NCI-H2107 treated with DMSO at 0.1 percent for 48 hours (cell line): ENCODE results near the gene AGBL4.
"Not testable (repeated sequence)": the region's sequence is repeated elsewhere in the genome, so short reads cannot be mapped to it uniquely, and the experiment has no call there.

Experiments
- DNase-seq: peaks from one replicate; lab custom pipeline; 2025; ENCODE audit not compliant: unreplicated experiment; lab: John Stamatoyannopoulos, UW

The AGBL4 gene

DNA sequence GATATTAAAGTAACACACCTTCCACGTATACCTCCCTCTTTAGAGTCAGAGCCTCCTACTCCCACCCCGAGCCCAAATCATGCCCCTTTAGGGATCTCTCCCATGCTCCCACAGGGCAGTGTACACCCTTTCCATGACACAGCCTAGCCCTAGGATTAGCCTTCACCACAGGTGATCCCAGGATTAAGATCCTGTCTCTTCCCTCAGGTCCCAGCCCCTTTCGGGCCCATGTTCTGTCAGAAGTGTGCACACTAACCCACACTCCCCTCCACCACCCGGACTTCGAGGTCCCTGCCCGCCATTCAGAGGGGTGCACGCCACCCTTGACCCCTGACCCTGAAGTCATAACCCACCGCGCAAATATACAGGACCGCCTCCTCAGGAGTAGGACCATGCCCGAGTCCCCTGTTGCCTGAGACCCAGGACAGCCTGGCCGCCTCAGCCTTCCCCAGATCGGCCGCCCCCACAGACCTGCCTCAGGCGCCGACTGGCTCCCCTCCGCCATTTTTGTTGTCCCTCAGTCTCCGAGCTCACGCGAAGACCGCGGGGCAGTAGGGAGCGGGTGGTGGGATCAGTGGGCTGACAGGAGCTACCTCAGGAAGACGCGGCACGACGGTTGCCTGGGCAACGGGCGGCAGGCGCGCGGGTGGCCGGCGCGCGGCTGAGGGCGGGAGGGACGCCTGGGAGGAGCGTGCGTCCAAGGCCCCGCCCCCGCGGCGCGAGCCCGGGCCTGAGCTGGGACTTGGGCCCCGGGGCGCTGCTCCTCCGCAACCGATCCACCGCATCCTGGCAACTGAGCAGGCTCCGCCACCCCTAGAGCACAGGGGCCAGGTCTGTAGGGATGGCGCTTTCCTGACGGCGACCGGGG is at the start of gene AGBL4:
Gene AGBL4 (minus strand): TSS at position 663 of the 868 bp plus-strand sequence.
- peak; percentile 61 for DNase-seq

DNA sequence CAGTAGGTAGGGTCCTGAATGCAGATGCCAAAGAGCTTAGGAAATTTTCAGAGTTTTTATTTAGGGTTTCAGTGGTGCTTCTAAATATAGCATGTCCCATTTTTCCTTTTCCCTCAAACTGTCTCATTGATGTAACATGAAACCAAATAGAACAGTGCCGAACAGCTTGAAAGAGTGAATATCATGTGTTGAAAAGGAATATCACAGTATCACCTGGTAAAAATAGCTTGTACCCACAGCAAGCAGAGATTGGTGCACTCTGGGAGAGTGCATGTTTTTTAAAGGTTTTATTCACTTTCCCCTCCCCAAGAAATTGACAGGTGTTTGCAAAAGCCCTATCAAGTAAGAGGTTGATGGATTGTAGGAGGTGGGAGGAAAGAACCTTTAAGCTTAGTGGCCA is 43.1 kb upstream of the AGBL4 start:
- DNase-seq, result peak; percentile 67

DNA sequence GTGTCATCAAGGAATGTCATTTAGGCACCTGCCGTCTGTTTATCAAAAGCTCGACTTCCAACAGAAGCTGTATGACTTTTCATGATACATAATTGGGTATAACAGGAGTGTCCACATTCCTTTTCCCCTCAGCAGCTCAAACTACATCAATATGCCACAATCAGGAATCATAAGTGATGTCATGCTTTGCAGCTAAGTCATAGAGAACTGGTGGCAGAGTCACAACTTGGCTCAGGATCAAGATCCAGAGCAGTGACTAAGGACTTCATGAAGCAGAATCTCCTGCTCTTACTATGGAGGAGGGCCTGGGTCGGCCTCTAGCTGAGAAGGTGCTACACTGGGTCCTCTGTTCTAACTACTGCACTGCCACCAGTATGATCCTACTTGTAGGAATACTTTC is 36.5 kb upstream of the AGBL4 start:
- peak; percentile 32 for DNase-seq

DNA sequence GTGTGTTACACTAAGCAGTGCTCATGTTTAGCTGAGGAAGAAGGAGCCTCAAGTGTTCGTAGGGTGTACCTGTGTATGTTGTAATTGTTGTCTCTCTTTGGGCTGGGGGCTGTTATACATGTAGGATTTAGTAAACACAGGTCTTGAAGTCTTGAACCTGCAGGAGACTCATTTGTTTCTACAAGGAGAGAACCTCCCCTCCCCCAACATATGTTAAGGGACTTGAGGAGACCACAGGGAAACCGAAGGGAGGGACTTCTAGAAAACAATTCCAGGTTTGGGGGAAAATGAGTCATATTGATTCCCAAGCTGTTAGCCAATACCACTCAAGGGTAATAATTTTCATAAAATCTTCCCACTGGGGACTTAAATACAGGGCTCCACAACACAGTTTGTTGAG is 25.0 kb upstream of the AGBL4 start:
- no peak for DNase-seq

DNA sequence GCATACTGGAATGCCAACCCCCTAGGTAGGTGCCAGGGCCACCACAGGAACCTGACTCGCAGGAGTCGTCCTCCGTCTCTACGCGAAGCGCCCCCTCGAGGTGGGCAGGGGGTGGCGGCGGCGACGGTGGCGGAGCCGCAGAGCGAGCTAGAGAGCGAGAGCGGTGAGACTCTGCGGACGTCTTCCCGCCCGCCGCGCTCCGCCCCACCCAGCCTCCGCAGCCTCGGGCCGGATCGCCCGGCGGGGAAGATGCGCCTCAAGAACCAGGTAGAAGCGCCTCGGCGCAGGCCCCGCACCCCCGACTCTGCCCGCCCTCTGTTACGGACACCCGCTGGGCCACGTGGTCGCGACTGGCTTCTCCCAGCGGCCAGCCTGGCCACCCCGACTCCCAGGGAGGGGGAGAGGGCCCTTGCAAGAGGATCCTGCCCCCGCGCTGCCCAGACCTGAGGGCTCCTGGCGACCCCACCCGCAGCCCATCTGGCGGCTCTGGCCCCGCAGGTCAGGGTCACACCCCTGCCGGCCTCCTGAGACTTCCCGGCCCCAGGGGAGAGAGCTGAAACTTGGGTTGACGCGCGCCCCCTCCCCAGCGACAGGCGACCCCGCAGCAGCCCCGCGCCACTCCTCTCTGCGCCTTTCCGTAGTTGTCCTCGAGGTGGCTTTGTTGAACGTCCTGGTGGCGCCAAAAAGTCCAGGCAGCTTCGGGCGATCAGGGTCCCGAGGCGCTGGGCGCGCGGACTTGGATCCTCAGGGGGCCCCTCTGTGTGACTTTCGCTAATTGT is 24.4 kb upstream of the AGBL4 start:
- no peak for DNase-seq

DNA sequence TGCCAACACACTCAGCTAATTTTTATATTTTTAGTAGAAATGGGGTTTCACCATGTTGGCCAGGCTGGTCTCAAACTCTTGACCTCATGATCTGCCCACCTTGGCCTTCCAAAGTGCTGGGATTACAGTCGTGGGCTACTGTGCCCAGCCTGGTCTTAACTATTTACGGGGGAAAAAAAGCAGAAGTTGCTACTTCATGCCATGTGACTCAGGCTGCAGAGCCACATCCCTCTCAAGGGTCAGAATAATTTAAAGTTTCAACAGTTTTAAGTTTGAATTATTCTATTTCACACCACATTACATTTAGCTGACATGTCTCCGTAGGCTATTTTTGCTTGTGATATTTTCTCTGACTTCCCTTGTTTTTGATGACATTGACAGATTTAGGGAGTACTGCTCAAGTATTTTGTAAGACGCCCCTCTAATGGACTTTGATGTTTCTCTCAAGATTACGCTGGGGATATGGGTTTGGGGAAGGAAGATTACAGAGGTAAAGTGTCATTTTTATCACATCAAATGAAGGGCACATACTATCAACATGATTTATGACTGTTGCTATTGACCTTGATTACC is 14.6 kb upstream of the AGBL4 start:
- no peak for DNase-seq

DNA sequence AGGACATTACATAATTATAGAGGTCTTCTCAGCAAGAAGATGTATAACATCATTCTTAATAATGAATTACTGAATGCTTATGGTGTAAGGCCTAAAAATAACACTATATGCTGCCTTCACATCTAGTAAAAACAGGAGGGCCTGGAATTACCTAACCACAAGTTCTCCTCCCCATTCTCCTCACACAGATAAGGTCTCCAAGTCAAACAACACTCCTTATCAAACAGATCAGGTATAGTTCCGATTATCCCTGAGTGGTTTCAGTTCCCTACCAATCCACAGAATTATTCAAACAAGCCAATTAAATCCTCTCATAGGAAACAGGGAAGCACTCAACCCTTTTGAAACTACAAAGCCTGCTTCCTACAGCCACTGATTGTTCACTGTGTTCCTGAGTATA is 4.0 kb upstream of the AGBL4 start:
- peak; percentile 44 for DNase-seq

DNA sequence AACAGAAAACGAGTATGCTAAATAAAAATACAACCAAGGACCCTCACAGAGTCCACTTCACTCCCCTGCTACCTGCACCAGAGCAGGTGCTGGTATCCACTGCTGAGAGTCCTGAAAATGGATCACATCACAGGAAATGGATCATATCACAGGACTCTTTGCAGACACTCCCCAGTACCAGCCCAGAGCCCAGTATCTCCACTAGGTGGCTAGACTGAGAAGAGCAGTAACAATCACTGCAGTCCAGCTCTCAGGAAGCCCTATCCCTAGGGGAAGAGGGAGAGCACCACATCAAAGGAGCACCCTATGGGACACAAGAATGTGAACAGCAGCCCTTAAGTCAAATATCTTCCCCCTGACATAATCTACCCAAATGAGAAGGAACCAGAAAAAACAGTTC is 28.0 kb downstream of the AGBL4 start:
- peak; percentile 93 for DNase-seq

DNA sequence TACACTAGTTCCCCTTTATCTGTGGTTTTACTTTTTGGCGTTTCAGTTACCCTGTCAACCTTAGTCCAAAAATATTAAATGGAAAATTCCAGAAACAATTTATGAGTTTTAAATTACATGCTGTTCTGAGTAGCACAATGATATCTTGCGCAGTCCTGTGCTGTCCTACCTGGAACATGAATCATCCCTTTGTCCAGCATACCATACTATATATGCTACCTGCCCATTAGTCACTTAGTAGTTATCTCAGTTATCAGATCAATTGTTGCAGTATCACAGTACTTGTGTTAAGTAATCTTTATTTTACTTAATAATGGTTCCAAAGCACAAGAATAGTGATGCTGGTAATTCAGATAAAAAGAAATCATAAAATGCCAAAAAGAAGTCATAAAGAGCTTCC is 52.7 kb downstream of the AGBL4 start:
- no peak for DNase-seq

DNA sequence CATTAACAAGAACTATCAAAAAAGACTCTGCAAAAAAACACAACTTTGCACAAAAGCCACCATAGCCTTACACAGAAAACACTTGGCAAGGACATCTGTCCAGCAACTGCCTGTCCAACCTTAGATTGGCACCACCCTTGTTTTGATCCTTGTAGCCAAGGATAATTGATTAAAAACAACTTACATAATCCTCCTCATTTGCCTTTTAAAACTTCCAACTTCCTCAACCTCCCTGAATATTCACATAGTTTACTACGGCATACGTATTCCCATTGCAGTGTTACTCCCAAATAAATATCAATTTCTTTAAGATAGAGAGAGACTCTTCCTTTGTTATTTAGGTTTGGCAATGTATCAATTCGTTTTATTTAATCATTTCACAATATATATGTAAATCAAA is 72.4 kb downstream of the AGBL4 start:
- no peak for DNase-seq

DNA sequence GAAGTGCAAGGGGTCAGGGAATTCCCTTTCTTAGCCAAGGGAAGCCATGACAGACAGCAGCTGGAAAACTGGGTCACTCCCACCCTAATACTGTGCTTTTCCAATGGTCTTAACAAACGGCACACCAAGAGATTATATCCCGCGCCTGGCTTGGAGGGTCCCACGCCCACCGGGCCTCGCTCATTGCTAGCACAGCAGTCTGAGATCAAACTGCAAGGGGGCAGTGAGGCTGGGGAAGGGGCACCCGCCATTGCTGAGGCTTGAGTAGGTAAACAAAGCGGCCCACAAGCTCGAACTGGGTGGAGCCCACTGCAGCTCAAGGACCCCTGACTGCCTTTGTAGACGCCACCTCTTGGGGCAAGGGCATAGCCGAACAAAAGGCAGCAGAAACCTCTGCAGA is 108.5 kb downstream of the AGBL4 start:
- not testable (repeated sequence) for DNase-seq

DNA sequence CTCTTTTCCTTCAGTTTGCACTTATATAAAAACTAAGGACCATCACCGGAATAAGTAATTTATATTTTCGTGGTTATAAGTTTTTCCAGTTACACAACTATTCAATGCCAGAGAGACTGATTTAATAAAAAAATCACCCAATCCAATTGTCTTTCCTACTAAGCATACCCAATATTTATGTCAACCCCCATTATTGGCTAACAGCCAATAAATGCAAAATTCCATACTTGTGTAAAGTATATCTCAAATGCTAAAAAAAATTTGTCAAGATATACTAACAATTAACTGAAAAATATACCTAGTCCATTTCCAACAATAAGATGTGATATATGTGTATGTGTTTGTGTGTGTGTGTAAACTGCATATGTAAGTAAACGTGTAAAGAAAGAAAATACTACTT is 117.4 kb downstream of the AGBL4 start:
- no peak for DNase-seq

DNA sequence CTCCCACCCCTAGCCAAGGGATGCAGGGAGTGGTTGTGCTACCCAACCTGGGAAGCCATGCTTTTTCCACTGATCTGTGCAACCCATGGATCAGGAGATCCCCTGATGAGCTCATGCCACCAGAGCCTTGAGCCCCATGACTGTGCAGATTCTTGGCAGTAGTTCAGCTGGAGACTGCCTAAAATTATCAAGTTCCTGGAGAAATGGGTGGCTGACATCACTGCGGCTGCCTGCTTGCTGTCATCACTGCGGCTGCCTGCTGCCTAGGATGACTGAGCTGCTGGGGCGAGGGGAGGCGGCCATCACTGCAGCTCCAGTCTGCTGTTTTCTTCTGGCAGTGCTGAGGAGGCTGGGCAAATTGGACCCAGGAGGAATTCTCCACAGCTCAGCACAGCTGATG is 159.2 kb downstream of the AGBL4 start:
- DNase-seq, result no peak

DNA sequence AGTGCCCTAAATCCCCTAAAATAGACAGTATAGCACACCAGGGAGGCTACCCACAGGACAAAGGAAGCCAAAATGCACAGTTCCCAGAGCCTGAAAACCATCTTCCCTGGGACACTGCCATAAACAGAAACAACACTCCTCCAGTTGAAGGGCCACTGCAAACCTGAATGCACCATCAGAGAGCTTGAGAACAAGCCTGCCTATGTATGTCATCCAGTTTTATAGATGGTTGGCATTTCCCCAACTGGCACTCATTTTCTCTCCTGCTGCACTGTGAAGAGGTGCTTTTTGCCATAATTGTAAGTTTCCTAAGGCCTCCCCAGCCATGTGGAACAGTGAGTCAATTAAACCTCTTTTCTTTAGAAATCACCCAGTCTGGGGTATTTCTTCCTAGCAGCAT is 169.0 kb downstream of the AGBL4 start:
- peak; percentile 46 for DNase-seq

DNA sequence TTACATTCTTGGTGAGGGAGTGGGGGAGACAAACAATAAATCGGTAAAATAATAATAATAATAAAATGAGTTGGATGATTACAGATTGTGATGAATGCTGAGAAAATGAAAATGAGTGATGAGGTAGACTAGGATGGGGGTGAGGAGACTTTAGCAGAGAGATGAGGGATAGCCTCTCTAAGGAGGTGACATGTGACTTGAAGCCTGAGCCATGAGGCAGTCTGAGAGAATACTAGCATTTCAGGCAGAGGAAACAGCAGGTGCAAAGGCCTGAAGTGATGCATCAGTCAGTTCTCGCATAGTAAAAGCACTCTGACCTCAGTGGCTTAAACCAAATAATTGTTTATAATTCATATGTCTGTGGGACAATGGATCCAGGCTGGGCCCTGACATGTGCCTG is 181.2 kb downstream of the AGBL4 start:
- DNase-seq, result no peak

DNA sequence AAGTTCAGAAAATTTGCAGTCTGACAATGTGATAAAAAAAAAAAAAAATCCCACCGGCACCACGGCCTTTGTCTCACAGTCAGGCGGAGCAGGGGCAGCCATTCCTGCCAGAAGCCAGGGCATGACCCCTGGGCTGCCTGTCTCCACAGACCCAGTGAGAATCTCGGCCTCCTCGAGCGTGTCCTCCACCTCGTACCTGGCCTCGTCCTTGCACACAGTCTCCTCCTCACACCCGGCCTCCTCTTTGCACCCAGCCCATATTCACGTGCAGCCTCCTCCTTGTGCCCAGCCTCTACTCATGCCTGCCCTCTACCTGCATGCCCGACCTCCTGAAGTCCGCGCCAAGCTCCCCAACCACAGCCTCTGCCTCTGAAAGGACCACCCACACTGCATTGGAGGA is 182.0 kb downstream of the AGBL4 start:
- DNase-seq, result no peak

DNA sequence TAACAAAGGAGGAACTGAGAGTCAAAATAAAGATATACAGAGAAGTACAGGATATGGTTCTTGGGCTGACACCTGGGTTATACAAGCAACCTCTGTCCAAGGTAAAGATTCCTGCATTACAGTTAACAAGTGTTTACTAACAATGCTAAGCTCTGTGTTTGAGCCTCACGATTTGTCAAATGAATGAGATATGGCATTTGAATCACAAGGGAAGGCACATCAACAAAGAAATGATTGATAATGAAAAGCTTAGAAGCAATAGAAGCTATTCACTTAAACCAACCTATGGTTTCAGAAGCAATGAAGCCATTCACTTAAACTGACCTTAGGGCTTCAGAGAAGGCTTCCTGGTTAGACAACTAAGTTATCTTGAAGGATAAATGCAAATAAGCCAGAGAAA is 199.5 kb downstream of the AGBL4 start:
- no peak for DNase-seq

DNA sequence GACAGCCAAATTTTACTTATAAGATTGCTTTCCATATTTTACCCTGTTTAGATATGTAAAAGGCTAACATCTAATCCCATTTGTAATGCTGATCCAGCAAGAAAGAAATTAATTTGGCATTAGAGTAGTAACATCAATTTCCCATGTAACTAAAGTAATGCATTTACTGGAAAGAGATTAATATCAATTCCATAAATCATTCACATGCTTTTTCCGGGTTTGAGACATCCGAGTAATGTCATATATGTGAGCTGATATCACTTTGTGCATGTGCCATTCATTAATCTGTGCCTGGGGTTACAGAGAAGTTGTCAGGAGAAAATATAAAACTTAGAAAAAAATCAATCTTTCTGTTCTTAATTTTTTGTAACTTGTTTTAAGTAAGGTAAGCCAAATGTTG is 206.1 kb downstream of the AGBL4 start:
- DNase-seq, result no peak

DNA sequence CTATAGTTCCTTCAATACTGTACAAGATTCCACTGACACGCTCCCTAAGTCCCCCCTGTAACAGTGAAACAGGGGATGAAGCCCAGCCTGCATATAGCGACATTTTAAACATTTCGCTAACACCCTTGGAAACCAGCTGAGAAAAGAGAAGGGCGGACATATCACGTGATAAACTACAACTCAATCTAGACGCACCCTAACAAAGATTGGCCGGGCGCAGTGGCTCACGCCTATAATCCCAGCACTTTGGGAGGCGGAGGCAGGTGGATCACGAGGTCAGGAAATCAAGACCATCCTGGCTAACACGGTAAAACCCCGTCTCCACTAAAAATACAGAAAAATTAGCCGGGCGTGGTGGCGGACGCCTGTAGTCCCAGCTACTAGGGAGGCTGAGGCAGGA is 236.7 kb downstream of the AGBL4 start:
- DNase-seq, result not testable (repeated sequence)

DNA sequence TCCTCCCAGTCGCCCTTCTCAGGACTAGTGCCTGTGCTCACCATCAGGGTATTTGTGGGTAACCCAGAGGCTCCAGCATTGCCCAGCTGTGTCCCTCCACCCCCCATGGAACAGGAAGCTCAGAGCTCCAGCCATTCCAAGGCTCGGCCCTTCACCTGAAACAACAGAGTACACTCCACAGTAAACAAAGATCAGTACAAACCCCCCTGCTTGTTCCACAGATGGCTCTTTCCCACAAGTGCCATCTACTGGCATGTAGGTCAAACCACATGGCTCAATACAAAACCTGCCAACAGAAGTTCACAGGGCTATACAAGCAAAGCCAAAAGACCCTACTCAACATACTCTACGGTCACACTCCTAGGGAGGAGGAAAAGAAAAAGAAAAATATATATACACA is 258.7 kb downstream of the AGBL4 start:
- DNase-seq, result no peak

DNA sequence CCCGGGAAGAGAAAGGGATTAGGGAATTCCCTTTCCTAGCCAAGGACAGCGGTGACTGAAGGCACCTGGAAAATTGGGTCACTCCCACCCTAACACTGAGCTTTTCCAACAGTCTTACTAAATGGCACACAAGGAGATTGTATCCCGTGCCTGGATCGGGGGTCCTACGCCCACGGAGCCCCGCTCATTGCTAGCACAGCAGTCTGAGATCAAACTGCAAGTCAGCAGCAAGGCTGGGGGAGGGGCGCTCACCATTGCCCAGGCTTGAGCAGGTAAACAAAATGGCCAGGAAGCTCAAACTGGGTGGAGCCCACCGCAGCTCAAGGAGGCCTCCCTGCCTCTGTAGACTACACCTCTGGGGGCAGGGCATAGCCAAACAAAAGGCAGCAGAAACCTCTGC is 285.6 kb downstream of the AGBL4 start:
- not testable (repeated sequence) for DNase-seq

DNA sequence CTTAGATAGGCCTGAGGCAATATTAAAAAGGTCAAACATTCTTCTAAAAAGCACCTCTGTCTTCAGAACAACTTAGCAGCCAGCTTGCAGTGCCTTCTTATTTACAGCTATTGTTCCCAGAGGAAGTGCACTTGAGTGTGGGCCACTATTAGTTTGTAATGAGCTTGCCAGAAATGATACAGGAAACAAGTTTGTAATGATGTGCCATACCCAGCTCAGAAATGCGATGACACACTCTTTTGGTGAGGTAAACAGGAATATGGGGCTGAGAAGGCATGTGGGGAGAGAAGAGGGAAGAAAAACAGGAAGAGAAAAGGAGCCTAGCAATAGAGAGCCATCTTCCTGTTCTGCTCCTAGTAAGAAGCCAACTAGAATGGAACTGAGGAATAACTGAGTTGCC is 295.4 kb downstream of the AGBL4 start:
- no peak for DNase-seq
